Measurements from ENCODE around the gene RETSAT.

Gene RETSAT

DNA sequence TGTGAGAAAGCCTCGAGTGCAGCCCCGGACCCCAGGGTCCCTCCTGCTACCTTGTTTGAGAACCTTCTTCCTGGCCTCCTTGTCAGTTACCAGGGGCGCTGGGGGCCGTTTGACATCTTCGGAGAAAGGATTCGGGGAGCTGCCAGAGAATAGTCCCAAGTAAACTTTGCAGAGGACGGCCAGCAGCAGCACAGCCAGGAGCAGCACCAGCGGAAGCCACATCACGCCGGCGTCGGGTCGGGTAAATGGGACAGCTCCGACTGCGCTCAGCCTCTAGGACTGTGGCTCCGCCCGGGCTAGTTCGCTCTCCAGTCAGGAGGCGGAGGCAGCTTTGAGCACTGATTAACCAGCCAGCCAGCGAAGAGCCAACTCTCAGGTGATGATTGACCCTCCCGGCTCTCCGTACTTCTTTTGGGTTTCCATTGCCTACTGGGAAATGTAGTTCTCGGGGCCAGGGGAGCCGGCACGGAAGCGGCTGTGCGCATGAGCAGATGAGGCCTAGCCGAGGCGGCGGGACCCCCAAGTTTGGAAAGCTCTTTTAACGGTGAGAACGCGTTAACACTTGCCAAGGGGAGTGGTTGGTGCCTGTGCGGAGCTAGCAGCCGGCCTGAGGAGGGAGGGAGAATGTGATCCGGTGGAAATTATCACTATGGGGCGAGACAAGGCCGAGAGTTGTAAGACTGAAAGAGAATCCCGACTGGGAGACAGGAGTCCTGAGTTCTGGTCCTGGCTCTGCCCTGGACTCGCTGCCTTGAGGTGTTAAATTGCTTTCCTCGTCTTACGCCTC is at the start of gene RETSAT, which contains the start of gene ELMOD3:
Gene RETSAT, minus strand, starts transcription at position 243 of the 787 bp plus-strand sequence. Its CDS starts 21 bp downstream, at position 222.
Gene ELMOD3, plus strand, starts transcription at position 484 of the 787 bp plus-strand sequence. CDS start 2,430 bp downstream, outside the sequence.
- H3K4me3 ChIP-seq (ENCODE audit: low read depth, low read length): peak within 1 kb of the TSS; percentile 97
- TF ChIP-seq, protein P1, sequence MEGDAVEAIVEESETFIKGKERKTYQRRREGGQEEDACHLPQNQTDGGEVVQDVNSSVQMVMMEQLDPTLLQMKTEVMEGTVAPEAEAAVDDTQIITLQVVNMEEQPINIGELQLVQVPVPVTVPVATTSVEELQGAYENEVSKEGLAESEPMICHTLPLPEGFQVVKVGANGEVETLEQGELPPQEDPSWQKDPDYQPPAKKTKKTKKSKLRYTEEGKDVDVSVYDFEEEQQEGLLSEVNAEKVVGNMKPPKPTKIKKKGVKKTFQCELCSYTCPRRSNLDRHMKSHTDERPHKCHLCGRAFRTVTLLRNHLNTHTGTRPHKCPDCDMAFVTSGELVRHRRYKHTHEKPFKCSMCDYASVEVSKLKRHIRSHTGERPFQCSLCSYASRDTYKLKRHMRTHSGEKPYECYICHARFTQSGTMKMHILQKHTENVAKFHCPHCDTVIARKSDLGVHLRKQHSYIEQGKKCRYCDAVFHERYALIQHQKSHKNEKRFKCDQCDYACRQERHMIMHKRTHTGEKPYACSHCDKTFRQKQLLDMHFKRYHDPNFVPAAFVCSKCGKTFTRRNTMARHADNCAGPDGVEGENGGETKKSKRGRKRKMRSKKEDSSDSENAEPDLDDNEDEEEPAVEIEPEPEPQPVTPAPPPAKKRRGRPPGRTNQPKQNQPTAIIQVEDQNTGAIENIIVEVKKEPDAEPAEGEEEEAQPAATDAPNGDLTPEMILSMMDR (IDR thresholded peaks at IDR 0.05; ENCODE audit: low read depth, low read length): no peak
- DNase-seq (ENCODE audit: low read depth, low spot score): peak; percentile 99
- in situ Hi-C loops (cut with HindIII; ENCODE audit: low sequenced_read_pairs): no loop called here

DNA sequence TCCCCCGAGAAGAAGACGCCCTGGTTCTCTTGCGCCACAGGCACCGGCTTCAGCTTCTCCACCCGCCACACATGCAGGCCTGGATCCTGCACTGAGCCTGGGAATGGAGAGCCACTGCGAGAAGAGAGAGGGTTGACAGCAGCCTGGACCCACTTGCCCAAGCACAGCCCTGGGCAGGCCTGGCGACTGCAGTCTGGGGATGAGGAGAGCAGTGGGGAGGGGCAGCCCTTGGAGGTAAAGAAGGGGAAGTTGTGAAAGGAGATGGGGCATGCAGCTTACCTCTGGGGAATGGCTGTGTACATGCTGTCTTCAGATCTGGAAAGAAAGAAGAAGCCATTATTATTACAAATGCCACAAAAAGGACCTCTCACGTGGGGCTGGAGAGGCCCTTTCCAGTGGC is 47.5 kb upstream of the RETSAT start:
- in situ Hi-C loops (cut with HindIII; ENCODE audit: low sequenced_read_pairs): loop anchor here (25.0 kb wide), 1 partner anchor 135 kb away; the partner anchor contains the start of gene MAT2A
- no peak overlapping the region for H3K4me3 ChIP-seq (ENCODE audit: low read depth, low read length)
- DNase-seq (ENCODE audit: low read depth, low spot score): no peak
- TF ChIP-seq, protein P1 (IDR thresholded peaks at IDR 0.05; ENCODE audit: low read depth, low read length): no peak

DNA sequence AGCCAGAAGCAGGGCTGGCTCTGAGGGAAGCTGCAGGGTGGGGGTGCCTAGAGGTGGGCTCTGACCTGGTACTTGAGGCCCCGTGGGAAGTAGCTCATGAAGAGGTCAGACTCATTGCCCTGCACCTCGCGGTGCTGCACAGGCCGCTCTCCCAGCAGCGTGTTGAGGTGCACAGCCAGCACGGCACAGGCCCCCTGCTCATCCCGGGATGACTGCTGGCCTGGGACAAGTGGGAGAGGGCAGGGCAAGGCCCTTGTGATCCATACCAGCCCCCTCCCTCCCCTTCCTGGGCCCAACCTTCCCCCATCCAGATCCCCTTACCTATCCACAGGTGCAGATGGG is 47.1 kb upstream of the RETSAT start:
- in situ Hi-C loops (cut with HindIII; ENCODE audit: low sequenced_read_pairs): loop anchor here (25.0 kb wide), 1 partner anchor 136 kb away; the partner anchor contains the start of gene MAT2A
- TF ChIP-seq, protein P1 (IDR thresholded peaks at IDR 0.05; ENCODE audit: low read depth, low read length): no peak
- no peak for DNase-seq (ENCODE audit: low read depth, low spot score)
- no peak overlapping the region for H3K4me3 ChIP-seq (ENCODE audit: low read depth, low read length)

DNA sequence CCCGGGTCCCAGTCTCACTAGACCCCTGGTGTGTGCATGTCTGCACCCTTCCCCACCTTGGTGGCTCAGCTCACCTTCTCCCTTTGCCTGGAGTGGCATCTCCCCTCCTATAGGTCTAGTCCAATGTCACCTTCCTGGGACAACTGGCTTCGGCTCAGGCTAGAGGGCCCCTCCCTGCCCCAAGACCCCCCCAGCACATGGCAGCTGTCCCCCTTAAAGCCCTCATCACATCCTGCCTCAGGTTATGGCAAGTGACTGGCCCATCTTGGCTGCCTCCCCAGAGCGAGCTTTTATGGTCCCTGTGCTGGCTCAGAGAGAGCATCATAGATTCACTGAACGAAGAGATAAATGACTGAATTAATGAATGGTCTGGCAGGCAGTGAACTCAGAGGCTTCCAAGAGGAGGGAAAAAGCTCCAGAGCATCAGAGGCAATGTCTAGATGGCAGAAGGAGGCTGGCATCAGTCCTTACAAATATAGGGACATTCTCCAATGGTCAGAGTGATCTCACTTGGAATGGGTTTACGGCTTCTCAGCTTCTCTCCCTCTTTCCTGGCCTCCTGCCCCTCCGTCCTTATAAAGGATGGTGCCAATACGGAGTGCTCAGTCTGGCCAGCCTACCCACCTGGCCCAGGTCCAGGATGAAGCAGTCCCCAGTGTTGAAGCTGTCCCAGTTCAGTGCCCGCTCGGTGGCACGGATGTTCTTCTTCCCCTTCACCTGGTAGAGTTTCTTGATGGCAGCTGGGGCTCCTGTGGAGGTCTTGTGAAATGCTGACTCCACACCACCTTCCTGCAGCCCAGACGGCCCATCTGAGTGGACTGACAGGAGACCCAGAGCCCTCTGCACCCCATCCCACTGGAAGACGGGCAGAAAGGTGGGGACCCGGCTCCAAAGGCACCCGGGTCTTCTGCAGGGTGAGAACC is 46.5 kb upstream of the RETSAT start:
- DNase-seq (ENCODE audit: low read depth, low spot score): no peak
- no peak overlapping the region for H3K4me3 ChIP-seq (ENCODE audit: low read depth, low read length)
- TF ChIP-seq, protein P1 (IDR thresholded peaks at IDR 0.05; ENCODE audit: low read depth, low read length): no peak
- in situ Hi-C loops (cut with HindIII; ENCODE audit: low sequenced_read_pairs): loop anchor here (25.0 kb wide), 1 partner anchor 136 kb away; the partner anchor contains the start of gene MAT2A

DNA sequence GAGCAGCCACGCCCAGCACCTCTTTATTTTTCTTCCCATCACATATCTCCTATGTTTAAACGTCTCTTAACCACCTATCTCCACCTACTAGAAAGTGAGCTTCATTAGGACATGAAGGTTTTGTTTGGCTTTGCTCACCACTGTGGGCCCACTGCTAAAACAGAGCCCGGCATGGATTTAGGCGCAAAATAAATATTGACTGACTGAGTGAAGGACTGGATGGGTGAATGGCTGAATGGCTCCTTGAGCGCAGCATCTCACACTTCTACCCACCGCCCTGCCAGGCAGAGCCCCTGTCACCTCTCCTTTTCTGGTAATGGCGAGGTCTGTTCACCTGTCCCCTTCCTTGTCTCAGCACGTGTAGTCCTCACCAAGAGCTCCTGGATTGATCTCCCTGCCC is 45.7 kb upstream of the RETSAT start:
- in situ Hi-C loops (cut with HindIII; ENCODE audit: low sequenced_read_pairs): loop anchor here (25.0 kb wide), 1 partner anchor 137 kb away; the partner anchor contains the start of gene MAT2A
- no peak for DNase-seq (ENCODE audit: low read depth, low spot score)
- TF ChIP-seq, protein P1 (IDR thresholded peaks at IDR 0.05; ENCODE audit: low read depth, low read length): no peak
- no peak overlapping the region for H3K4me3 ChIP-seq (ENCODE audit: low read depth, low read length)

DNA sequence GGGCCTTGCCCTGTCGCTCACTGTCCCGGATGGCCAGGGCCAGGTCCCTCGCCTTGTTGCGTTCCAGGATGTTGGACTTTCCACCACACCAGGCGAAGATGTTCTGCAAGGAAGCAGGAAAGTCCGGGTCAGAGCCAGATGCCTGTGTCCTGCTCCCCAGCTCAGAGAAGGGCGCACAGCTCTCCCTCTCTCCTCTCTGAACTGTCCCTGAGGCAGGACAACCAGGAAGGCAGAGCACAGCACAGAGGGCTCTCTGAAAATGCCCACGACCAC is 44.8 kb upstream of the RETSAT start:
- in situ Hi-C loops (cut with HindIII; ENCODE audit: low sequenced_read_pairs): no loop called here
- TF ChIP-seq, protein P1 (IDR thresholded peaks at IDR 0.05; ENCODE audit: low read depth, low read length): no peak

More for the DNA sequence above, 44.8 kb upstream of the RETSAT start:
- H3K4me3 ChIP-seq (ENCODE audit: low read depth, low read length): no peak overlapping the region
- no peak for DNase-seq (ENCODE audit: low read depth, low spot score)
